GM19463 (cell line): ENCODE results near the gene SWI5.

ENCODE experiments used
- ATAC-seq: cut with Tn5 transposase; IDR thresholded peaks from one replicate; pipeline ENCODE4 v1.9.1; 2021; ENCODE audit warnings: mild to moderate bottlenecking, moderate library complexity; ENCODE audit not compliant: unreplicated experiment

Gene SWI5

DNA sequence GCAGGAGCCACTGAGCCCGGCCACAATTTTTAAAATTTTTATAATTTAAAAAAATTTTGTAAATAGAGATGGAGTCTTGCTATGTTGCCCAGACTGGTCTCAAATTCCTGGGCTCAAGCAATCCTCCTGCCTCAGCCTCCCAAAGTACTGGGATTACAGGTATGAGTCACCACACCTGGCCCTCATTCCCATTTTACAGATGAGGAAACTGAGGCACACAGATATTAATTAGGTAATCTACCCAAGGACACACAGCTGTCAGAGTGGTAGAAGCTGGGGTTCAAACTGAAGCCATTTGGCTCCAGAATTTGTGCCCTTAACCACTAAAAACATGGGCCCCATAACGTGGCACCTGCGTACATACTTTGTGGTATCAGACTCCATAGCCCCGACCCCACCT is 38.6 kb downstream of the SWI5 start:
- no peak for ATAC-seq

- ATAC-seq, result no peak
These were observed 40.3 kb downstream of the SWI5 start for GRCh38 chr9:128316421-128316820.

DNA sequence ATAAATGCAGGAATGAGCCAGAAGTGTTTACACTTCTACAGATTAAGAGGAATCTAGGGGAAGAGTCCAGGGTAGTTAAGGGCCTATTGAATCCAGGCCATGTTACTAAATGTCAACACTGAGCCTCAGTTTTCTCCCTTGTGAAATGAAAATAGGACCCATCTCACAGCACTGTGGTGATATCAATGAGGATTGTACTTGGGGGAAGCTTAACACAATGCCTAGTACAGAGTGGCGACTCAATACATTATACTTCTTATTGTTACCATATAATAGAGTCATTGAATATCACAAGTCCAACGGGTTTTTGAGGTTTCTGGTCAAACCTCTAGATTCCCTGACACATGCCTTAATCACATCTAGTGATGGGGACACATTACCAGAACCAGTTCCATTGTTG is 41.6 kb downstream of the SWI5 start:
- no peak for ATAC-seq

- no peak for ATAC-seq
These were observed 45.3 kb downstream of the SWI5 start for GRCh38 chr9:128321343-128321742.

- peak; percentile 10 for ATAC-seq
These were observed 45.9 kb downstream of the SWI5 start for GRCh38 chr9:128321879-128322403.

DNA sequence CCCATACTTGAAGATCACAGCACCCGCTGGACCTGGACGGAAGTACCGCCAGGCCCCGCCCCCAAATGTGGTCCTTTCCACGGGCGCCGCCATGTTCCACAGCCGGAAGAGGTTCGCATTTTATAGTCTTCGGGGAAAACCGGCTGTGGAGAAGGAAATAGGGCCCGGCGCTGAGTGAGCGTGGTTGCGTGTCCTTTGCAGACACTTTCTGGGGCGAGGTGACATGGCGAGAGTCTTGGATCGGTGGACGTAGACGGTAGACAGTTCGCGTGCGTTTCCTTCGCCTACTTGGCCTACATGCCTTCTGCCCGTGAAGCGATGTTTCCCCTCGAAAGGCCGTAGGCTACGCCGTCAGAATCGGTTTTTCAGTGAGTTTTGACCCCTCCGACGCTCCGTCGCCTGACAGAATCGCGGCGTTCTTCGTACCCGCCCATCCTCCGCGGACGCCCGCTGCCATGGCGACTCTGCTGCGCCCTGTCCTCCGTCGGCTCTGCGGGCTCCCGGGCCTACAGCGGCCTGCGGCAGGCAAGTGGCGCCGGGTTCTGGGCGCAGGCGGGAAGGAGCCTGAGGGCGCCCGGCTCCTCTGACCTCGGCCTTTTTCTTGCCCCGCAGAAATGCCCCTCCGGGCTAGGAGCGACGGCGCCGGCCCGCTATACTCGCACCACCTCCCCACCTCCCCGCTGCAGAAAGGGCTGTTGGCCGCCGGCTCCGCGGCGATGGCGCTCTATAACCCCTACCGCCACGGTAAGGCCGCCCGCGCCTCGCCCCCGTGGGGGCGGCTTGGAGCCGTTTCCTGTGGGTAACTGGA is 46.5 kb downstream of the SWI5 start, which contains the start of the genes COQ4 and TRUB2:
Gene COQ4 (plus strand): TSS at position 436 of the 808 bp plus-strand sequence. CDS start 20 bp downstream, at position 456.
Gene TRUB2 (minus strand): TSS at position 44 of the 808 bp plus-strand sequence. CDS start 39 bp downstream, at position 5.
- peak; percentile 77 for ATAC-seq

- no peak for ATAC-seq
These were observed 47.2 kb downstream of the SWI5 start for GRCh38 chr9:128323212-128323730.

DNA sequence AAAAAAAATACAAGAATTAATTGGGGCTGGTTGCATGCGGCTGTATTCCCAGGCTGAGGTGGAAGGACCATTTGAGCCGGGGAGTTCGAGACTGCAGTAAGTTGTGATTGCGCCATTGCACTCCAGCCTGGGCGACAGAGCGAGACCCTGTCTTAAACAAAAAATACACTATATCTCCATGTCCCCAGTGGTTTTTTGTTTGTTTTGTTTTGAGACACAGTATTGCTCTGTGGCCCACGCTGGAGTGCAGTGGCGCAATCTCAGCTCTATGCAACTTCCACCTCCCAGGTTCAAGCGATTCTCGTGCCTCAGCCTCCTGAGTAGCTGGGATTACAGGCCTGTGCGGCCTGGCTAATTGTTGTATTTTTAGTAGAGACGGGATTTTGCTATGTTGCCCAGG is 47.7 kb downstream of the SWI5 start:
- no peak for ATAC-seq

DNA sequence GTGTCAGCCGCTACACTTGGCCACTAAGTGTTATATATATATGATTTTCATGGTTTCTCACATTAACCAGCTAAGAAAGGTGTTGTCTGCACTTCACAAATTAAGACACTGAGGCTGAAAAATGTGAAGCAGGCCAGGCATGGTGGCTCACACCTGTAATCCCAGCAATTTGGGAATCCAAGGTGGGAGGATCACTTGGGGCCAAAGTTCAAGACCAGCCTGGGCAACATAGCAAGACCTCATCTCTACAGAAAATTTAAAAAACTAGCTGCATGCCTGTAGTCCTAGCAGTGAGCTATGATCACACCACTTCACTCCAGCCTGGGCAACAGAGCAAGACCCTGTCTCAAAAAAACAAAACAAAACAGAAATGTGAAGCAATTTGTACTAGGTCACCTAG is 48.3 kb downstream of the SWI5 start:
- no peak for ATAC-seq

DNA sequence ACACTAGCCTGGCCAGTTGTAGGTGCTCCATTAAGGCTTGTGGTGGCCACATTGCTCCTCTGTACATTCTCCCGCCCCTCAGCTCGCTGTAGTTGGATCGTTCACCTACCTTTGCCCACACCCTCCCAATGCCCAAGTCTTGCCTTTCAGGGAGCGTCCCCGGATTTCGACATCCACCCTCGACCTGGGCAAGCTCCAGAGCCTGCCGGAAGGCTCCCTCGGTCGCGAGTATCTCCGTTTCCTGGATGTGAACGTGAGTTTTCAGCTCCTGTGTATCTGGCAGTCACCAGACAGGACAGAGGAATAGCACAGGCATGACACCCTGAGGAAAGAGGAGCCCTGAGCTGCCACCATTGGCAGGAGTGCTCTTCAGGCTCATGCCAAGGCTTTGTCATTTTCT is 49.6 kb downstream of the SWI5 start:
- no peak for ATAC-seq

DNA sequence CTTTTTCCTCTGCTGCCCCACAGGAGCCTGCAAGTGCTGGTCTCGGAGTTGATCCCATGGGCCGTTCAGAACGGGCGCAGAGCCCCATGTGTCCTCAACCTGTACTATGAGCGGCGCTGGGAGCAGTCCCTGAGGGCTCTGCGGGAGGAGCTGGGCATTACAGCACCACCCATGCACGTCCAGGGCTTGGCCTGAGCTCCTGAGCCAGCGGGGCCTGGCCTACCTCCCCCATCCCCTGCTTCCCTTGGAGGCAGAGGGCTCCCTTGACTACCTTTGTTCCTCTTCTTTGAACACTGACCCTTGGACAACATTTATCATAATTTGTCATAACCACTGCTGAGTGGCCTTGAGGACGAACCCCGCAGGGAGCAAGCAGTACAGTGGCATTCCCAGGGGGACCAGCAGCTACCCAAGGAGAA is 57.4 kb downstream of the SWI5 start:
- ATAC-seq, result no peak

- ATAC-seq, result no peak
These were observed 59.1 kb downstream of the SWI5 start for GRCh38 chr9:128335161-128335560.

DNA sequence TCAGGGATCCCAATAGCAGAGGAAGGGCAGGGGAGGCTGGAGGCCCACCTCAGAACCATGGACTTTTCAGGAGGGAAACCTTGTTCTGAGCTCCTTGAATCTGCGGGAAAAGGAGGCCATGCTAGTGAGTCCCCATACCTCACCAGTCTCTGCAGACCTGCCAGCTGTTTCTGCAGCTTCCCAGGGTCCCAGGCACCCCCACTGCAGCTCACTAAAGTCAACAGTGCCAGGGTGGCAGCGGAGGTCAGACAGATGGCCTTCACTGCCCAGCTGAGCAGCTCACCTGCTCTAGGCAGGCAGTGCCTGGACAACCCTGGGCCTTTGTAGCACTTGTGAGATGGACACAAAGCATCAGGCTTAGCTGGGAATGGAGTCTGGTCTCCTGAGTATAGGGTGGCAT is 59.8 kb downstream of the SWI5 start:
- no peak for ATAC-seq

GRCh38 chr9:128337936-128338335 is 61.9 kb downstream of the SWI5 start:
- ATAC-seq, result no peak
